Smooth muscle cell of the coronary artery (primary cell): ENCODE results near the gene GLIS2. TPM values are rescaled to one million over a fixed set of nuclear protein-coding genes. Genes with fewer than 3 reads are reported as not detected.

Source experiments
- total RNA-seq: library from RNA; depleted of rRNA; stranded (reverse); fragments of >200 nt; gene quantifications from 2 replicates; pipeline ENCODE4 v1.2.3, GENCODE V29; 2014; ENCODE audit warnings: low replicate concordance

GLIS2 gene
- total RNA-seq, result 0.70 and 3.4 TPM in 2 replicates

DNA sequence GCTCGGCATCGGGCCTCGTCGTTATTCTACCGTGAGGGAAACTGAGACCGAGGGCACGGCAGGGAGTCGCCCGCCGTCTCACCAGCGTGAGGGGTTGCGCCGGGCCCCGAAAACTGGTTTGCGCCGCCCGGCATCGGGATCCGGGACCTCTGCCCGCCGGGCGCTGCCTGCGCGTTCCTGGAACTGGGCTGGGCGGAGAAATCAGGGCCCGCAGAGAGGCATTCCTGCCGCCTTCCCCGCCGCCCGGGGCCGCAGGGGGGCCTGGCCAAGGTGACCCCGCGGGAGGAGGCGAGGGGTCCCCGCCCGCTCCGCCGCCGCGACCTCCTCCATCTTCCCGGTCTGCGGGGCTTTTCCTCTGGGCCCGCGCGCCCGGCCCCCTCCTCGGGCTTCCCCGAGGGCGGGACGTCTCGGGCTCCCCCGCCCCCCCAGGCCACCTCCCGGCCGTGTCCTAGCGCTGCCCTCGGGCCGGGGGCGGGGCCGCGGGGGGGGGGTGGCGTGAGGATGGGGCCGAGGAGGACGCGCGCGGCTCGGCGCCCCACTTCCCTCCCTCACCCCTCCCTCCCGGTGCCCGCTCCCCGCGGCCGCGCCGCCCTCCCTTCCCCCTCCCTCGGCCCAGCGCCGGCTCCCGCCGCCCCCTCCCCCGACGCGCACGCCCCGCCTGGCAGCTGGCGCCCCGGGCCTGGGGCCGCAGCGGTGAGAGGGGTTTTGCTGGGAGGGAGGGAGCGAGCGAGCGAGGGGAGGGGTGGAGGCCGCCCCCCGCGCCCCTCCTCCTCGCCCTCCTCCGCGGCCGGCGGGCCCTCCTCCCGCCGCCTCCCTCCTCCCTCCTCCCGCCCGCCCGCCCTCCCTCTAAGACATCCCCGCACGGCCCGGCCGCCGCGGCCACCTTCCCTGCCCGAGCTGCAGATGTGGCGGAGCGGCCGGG is at the start of gene GLIS2:
TSS of gene GLIS2 (plus strand) at position 882 of the 922 bp plus-strand sequence. CDS start 16,214 bp downstream, outside the sequence.

DNA sequence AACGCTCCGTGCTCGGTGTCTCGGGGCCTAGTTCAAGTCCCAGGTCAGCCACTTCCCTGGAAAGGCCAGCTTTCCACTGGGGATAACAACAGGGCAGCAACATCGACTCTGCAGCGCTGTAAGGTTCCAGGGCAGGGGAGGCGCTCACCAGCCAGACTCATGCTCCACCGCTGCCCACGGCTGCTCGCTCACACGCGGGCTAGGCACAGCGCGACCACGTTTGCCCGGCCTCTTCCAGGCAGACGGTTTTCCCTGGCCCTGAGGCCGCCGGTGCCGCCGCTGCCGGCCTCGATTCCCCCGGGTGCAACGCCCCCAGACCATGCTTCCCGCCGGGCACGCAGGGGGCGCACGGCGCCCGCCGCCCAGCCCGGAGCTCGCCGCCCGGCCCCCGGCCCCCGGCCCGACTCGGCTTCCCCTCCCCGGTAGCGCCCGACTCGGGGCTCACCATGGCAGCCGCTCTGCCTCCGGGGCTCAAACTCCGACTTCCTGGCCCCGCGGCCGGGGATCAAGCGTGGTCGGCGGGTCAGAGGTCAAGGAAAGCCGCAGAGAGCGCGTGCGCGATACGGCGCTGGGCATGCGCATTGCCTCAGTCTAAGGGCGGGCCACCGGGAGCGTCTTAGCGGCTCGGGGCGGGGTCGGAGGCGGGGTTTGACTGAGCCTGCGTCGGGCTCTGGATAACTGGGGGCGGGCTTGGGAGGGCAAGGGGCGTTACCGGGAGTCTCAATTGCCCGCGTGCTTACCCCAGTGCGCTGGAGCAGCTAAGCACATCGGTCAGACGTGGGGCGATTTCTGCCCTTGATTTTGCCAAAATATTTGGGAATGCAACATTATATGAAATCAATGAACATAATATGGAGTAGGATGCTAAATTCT is 35.2 kb downstream of the GLIS2 start, which contains the start of gene PAM16:
TSS of gene PAM16 (minus strand) at position 535 of the 873 bp plus-strand sequence. CDS start at position 448, 87 bp downstream.

DNA sequence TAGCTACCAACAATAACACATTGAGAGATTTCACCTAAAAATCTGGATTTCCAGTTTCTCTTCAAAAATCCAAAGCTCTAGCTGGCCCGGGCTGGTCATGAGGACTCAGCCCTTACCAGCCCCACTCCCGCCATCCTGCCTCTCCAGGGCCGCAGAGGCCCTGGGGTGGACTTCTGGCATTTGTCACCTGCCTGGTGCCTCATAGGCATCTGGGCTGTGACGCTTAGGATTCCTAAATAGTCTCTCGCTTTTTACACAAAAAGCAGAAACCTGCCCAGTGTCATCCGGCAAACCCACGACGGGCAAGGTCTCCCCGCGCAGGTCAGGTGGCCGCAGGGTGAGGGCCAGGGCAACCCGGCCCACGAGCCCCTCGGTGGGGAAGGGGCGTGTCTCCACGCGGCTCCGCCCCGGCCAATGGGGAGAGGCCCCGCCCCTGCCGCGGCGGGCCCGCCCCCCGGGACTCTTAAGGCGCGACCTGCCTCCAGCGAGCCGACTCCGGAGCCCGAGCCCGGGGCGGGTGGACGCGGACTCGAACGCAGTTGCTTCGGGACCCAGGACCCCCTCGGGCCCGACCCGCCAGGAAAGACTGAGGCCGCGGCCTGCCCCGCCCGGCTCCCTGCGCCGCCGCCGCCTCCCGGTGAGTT is 55.6 kb downstream of the GLIS2 start, which contains the start of gene VASN:
TSS of gene VASN (plus strand) at position 492 of the 644 bp plus-strand sequence. CDS start 9,030 bp downstream, outside the sequence.

Other genes starting within 250 kb of the GLIS2 start
- gene ADCY9, start 199.6 kb upstream of the GLIS2 start, total RNA-seq, result 9.0 and 14.4 TPM in 2 replicates
- 0.12 TPM in 1 of 2 replicates, not detected in the other for gene SRL, start 74.0 kb upstream of the GLIS2 start, total RNA-seq
- gene TFAP4, start 43.0 kb upstream of the GLIS2 start, total RNA-seq, result 5.8 and 18.8 TPM in 2 replicates
- gene PAM16, start 35.3 kb downstream of the GLIS2 start, total RNA-seq, result 10.2 and 36.5 TPM in 2 replicates
- gene VASN, start 55.8 kb downstream of the GLIS2 start, total RNA-seq, result 34.6 and 59.0 TPM in 2 replicates
- 10.7 and 16.6 TPM in 2 replicates for gene CORO7, start 100.5 kb downstream of the GLIS2 start, total RNA-seq
- gene DNAJA3, start 109.8 kb downstream of the GLIS2 start, total RNA-seq, result 38.8 and 42.6 TPM in 2 replicates
- gene NMRAL1, start 158.6 kb downstream of the GLIS2 start, total RNA-seq, result 64.0 and 65.9 TPM in 2 replicates
- 33.6 and 70.6 TPM in 2 replicates for gene HMOX2, start 160.3 kb downstream of the GLIS2 start, total RNA-seq
- gene CDIP1, start 222.7 kb downstream of the GLIS2 start, total RNA-seq, result 6.6 and 7.2 TPM in 2 replicates
- under 0.01 TPM in 1 of 2 replicates, not detected in the other for gene C16orf96, start 240.3 kb downstream of the GLIS2 start, total RNA-seq